Inflammatory macrophage (primary cell): ENCODE results near the gene TUBGCP3.

ENCODE experiments used
- DNase-seq, 2 donors: peaks; one replicate each; pipeline ENCODE4 v3.0.0-alpha.2; 2020 to 2022

Gene TUBGCP3

DNA sequence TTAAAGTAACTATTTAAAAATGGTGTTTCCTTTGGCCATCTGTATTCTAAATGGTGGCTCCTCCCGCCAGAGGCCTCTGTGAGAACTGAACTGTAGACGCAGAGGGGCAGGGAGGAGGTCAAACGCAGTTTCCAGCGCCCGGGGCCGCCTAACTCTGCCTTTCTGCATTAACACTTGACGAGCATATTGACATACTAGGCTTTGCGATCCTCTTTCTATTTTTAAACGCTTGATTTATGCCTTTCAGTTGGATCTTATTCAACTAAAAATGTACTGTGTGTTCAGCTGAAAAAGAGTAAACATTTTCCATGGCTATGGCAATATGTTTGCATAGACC, 137.1 kb downstream of the TUBGCP3 start:
- no peak for DNase-seq

DNA sequence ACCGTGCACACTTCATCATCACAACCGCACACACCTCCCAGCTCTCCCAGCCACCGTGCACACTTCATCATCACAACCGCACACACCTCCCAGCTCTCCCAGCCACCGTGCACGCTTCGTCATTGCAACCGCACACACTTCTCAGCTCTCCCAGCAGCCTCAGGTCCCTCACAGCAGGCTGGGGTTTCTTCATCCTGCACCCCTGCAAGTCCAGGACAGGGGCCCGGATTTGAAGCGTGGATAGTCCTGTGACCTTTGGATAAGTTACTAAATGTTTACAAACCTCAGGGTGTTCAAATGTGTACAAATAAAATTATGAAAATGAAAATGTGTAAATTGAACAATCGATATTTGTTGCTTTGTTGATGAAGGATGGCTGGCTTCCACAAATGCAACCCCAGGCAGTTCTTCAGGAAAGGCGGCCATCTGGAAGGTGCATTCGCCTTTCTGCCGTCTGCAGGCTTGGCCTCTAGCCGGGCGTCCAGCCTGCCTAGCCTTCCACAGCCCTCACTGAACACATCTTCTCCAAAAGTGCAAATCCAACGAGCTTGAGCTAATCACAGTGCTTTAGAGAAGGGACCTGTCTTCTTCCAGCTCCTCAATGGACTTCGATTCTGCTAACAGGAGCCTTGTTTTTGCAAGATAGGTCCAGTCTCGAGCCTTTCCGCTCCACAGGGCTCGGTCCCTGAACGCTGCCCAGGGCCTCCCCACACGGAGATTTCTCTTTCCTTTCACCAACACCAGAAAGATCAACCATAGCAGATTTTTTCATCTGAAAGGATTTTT, 137.6 kb downstream of the TUBGCP3 start:
- no peak for DNase-seq

DNA sequence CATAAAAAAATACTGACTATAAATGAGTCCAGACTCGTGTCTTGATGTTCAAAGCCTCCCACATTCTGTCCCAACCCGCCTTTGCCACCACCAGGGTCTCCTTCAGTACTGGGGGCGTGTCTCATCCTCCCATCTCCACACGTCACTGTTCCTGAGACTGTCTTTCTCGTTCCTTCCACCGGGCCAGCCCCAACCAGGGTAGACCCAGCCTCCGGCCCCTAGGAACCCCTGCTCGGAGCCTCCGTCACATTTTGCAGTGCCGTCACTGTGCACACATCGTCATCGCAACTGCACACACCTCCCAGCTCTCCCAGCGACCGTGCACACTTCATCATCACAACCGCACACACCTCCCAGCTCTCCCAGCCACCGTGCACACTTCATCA, 138.4 kb downstream of the TUBGCP3 start:
- no peak for DNase-seq

DNA sequence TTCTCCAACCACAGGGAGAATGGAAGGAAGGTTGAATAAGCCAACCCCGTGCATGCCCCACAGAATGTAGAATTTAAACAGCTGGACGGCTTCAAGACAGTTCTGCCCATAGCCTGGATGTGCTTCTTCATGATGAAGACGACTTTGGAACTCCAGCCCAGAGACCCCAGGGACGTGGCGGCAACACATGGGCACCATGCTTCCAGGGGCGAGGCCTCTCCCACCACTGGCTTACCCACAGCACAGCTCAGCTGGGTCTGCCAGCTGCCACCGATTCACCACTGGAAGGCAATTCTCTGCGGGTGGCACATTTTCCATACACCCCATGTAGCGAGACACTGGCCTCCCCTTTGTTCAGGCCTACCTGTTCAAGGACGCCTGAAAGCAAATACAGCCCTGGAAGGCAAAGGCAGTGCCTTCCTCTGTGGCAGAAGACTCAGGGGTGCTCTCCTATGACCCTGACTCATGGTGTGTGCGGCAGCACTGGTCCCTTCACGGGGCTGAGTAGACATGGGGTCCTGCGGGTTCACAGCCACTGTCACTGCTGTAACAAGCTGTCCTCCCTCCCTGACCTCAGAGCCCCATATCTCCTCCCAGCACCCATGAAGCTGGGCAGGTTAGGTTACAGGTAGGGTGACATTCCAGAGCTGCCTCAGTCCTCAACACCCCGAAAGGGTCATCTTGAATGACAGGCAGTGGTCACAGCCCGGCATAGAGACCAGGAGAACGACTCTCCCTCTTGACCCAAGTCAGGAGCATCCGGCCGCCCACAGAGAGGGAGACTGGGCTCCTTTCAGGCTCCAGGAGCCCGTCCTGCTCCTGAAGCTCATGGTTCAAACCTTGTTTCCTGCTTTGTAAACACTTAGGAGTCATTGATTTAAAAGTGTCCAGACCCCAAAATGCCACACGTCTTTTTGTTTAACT, 139.1 kb downstream of the TUBGCP3 start:
- DNase-seq, result no peak

DNA sequence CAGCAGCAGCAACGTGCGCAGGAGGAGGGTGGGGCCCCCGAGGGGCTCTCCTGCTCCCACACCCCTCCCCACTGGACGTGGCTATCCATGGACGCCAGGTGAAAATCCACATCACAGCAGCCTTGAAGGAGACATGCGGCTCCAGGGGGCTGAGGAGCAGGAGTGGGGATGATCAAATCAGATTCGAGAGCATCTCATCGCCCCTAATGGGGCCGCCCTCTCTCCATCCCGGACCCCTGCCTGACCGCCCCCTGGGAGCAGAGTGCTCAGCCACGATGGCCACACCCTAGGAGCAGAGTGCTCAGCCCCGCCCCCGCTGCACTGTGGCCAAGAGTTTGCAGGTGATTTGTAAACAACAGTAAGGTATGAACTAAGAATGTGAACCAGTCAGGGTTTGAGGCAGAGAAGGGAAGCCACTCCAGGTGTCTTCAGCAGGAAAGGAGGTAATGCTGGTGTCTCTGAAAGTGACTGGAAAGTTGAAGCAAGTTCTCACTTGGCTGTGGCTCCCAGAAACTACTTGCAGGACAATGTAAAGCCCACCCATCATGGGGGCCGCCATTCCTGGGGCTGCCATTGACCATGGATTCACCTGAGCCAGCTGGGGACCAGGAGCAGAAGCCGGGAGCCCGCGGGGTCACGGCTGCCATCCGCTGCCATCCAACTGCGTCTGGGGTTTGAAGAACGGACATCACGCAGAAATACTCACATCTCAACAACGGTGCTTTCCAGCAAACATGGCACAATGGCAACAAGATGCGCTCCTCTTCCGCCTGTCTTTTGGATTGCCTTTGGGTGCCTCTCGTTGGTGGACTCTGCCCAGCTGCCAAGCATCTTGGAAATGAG, 140.0 kb downstream of the TUBGCP3 start:
- DNase-seq, result no peak

DNA sequence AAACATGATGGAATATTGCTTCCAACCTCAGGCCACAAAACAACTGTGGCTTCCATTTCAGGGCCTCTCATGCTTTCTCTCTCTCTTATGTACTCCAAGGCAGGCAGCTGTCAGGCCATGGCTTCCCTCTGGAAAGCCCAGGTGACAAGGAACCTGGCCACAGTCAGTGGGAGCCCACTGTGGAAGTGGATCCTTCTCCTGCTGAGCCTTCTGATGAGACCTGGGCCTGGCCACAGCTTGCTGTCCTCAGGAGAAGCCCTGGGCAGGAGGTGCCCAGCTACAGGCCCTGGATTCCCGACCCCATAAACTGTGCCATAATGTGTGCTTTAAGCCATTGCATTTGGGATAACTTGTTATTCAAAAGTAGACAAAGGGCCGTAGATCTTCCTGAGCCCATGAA, 140.6 kb downstream of the TUBGCP3 start:
- DNase-seq, result no peak

DNA sequence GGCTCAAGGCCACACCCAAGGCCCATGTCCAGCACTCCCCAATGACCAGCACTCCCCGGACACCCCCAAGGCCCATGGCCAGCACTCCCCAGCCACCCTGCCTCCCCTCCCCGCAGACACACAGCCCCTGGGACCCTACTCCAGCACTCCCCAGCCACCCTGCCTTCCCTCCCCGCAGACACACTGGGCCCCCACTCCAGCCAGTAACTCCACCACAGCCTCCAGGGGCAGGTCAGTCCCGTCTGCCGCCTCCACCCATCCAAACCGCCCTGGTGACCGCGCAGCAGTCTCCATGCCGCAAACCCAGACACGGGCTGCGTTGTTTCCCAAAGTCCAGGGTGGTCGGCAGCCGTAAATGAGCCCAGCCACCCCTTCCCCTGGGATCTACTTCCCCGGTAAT, 141.1 kb downstream of the TUBGCP3 start:
- DNase-seq, result no peak

DNA sequence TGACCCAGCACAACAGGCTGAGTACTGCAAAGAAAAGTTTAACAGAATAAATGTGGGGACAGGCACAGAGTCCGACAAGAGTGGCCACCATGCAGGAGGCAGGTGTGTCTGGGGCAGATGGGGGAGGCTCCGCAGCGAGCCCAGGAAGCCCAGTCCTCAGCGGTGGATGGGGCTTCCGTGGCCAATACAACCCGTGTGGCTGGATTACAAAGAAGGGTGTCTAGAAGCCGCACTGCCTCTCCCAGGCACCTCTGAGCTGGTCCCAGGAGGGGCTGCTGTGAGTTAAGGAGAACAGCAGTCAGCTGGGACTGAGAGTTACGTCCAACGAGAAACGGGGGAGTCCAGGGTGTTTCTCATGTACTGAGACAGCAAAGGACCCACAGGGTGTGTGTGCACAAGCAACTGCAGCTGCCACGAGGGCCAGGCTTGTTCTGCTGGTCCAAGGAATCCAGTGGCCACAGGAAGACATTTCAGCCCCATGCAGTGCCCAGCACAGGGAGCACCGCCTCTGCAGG, 141.5 kb downstream of the TUBGCP3 start:
- DNase-seq, result no peak

DNA sequence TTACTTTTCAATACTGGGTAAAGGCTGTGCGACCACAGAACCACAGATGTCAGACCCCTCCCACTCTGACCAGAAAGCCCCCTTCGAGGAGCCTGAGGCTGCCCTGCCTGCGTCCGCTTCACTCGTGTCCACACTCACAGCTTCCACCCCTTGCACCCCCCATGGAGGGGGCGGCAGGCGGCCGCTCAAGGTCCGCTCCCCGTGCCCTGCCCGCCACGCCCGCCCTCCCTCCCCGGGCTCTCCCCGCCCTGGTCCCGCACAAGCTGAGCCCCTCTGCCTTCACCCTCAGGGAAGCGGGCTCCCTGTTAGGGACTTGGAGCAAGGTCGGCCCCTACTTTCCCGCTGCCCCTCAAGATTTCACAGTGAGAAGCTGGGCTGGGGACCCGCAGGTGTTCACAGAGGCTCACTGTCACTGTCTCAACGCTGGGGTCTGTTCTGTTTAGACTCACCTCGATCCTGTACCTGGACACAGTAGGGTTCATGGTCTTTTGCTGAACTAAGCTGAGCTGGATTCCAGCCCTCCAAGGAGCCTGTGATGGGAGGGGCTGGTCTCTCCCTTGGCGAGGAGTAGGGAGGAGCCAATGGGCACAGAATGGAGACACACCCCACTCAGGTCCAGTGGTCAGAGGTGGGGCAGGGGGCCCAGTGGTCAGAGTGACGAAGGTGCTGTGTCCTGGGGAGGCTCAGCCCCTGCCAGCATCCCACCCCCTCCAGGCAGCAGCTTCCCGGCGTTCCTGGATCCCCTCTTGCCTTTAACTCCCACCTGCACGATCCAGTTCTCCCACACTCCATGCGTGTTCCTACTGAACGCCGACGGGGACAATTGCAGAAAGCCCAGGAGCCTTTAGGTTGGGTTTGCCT, 142.3 kb downstream of the TUBGCP3 start:
- no peak for DNase-seq

DNA sequence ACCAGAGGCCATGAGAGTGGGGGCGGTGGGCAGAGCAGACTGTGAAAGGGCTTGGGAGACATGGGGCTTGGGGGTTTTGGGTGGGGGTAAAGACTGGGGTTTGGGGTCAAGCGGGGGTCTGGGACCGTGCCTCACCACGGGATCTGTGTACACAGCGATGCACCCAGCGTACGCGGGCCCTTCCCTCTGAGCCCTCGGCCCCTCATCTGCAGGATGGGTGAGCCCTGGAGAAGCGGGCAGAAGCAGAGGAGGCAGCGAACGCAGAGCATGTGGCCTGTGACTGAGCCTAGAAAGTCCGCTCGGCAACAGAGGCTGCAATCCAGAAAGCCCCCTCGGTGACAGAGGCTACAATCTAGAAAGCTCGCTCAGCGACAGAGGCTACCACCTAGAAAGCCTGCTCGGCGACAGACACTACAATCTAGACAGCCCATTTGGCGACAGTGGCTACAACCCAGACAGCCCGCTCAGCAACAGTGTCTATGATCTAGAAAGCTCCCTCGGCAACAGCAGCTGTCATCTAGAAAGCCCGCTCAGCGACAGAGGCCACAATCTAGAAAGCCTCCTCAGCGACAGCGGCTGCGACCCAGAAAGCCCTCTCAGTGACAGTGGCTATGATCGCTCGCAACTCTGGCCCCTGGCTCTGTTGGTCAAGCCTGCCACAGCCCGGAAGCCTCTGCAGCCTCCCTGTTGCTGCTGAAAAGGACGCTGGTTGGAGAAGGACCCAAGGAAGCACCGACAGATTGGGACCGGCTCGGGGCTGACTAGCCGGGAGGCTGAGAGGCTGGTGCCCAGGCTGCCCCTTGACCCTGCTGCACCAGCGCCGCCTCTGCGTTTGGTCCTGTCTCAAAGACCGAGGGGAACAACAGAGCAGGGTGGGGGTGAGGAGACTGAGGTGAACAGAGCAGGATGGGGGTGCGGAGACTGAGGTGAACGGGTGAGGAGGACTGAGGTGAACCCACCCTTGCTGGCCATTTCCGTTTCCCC, 143.2 kb downstream of the TUBGCP3 start:
- no peak for DNase-seq

DNA sequence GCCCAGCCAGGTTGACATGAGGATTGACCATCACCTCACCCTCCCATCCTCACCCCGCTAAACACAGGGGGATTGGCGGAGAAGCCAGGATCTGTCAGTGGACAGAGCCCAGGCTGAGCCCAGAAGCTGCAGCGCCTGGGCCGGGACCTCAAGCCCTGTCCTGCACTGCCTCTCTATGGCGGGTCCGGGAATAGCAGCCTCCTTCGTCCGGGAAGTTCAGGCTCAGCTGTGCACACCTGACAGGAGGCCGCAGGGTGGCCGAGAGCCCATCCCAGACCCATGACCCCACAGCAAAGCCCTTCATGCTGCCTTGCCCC, 144.0 kb downstream of the TUBGCP3 start:
- DNase-seq, result peak; percentile 45 to 54

DNA sequence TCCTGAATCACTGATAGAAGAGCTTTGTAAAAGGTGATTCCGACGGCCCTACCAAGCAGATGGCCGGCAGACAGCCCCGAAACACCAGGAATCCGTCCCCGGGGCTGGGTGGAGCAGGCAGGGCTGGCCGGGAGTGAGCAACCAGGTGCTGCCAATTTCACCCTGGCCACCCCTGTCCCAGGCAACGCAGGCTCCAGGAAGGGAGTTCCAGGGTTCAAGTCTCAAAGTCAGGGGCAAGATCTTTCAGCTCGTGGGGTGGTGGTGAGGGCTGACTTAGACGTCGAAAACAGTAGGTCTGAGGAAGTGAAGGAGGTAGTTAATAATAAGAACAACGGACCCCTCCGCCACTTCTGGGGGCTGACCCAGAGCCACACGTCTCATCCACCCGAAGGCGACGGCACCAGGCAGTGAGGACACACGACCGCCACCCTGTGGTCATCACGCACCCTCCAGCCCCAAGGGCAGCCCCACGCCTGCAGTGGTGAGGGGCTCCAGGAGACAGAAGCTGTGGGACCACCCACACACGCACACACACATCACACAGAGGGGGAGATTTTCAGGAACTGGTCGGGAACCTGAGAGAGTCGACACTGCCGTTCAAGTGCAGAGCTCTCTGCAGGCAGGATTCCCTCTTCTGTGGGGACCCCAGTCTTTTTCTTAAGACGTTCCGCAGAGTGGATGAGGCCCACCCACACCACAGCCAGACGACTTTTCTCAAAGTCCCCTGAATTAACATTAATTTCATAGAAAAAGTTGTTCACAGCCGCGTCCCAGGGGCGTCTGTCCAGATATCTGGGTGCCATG, 144.6 kb downstream of the TUBGCP3 start:
- no peak for DNase-seq

DNA sequence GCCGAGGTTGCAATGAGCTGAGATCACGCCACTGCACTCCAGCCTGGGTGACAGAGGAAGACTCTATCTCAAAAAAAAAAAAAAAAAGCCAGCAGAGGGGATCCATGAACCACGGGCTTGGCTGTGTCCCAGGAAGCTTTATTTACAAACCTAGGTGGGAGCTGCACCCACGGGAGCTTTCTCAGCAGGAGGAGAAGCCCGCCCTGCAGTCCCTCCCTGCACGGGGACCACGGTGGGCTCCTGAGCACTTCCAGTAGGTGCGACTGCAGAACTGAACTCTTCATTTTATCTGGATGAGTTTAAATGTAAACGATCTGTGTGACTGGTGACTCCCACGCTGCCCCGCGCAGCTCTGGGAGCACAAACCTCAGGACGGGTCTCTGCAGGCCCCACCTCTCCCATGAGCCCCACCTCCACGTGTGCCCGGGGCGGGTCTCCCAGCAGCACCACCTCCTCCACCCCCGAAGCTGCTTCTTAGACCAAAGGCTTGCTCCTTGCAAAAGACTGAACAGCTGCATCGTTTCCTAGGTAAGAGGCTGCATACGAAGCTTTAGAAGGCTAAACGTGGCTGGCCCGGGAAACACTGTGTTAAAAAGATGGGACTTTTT, 145.4 kb downstream of the TUBGCP3 start:
- no peak for DNase-seq

DNA sequence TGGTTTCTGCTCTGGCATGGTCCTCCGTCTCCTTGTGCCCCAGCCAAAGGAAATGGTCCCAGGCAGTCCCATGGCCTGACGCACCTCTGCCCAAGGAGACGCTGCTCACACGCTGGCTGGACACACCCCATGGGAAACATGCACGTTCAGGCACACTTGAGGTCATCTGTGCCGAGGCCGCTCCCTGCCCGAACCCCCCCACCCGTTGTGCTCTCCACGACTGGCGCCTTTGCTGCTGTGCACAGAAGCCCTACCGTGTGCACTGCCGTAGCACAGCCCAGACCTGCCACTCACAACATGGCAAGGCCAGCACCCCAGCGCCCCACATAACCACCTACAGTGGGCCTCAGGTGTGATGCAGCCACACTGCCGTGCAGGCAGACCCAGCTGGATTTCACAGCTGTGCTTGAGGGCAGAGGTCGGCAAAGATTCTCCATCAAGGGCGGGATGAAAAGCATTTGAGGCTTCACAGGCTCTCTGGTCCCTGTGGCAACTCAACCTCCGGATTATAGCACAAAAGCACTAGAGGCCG, 146.1 kb downstream of the TUBGCP3 start:
- DNase-seq, result no peak

DNA sequence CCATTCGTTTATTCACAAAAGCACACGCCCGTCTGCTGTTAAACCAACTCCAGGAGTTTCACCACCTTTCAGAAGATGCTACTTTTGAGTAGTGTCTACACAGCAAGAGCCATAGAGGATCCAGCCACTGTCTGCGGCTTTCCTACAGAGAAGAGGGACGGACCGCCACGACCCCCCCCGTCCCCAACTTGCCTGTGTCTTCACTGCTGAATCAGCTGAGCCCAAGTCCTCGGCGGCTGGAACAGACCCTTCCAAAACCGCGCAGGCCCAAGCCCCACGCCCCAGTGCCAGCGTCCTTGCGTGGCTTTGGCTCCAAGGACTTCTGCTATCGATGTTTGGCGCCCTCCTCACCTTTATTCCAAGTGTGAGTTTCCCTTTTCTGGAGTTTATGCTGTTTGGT, 146.7 kb downstream of the TUBGCP3 start:
- no peak for DNase-seq

DNA sequence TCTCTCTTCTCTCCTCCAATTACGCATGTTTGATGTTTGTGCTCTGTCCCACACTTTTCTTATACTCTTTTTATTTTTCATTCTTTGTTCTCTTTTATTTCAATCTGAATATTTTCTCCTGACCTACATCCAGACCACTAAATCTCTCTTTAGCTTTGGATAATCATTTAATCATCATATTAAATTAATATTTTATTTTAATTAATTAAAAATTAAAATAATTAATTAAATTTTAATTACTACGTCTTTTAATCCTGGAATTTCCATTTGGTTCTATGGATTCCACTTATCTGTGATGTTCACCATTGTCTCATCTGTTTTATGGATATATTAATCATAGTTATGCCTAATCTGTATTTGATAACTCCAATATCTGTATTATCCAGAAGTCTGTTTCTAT, 149.4 kb downstream of the TUBGCP3 start:
- no peak for DNase-seq

DNA sequence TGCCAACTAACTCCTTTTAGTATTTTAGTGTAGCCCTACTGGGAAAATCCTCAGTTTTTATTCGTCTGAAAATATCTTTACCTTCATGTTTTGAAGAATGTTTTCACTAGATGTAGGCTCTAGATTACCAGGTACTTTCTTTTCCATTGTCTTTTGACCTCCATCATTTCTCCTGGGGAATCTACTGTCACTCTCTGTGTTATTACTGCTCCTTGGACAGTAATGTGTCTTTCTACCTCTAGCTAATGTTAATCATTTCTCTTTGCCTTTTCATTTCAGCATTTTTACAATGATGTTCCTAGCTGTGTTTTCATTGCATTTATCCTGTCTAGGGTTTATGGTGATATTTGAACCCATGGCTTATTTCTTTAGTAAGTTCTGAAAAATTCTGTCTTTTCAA, 149.9 kb downstream of the TUBGCP3 start:
- DNase-seq, result no peak

DNA sequence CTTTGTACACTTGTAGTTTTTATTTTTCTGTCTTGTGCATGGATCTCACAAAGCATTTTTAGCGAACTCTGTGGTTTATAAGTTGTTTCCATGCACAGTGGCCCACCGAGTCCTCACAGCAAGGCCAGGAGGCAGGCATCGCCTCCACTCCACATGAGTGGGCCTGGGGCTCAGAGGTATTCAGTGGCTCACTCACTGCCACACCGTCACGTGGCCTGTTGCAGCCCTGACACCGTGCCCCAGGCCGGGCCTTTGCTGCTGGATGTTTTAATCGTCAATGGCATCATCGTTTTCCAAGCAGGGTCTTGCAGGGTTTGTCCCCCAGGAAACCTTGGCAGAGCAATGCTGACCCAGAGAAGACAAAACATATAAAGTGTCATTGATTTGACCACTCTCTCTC, 152.0 kb downstream of the TUBGCP3 start:
- no peak for DNase-seq
